Smooth muscle cell (in vitro differentiated cells): ENCODE data around the gene INSIG1. TPM values are rescaled to one million over a fixed set of nuclear protein-coding genes. Genes with fewer than 3 reads are reported as not detected.

Source experiments
- DNase-seq: peaks from one replicate; lab custom pipeline; 2025; ENCODE audit not compliant: unreplicated experiment; lab: John Stamatoyannopoulos, UW
- H2AFZ ChIP-seq: fragments of 200-600 bp; sonication (generic); 2 replicates; pipeline ENCODE4 v1.6.0; 2016; ENCODE audit warnings: antibody characterized with exemption, low read depth, mild to moderate bottlenecking
- H3F3A ChIP-seq: fragments of 200-600 bp; sonication (generic); 2 replicates; pipeline ENCODE4 v1.6.0; 2017; ENCODE audit warnings: antibody characterized with exemption, low read depth
- H3K27ac ChIP-seq: fragments of 200-600 bp; sonication (generic); 2 replicates; pipeline ENCODE4 v1.5.1; 2016; ENCODE audit warnings: low read depth, mild to moderate bottlenecking
- H3K27me3 ChIP-seq: fragments of 200-600 bp; sonication (generic); 2 replicates; pipeline ENCODE4 v1.6.1; 2016; ENCODE audit warnings: low read depth, mild to moderate bottlenecking
- H3K36me3 ChIP-seq: fragments of 200-600 bp; sonication (generic); 2 replicates; pipeline ENCODE4 v1.5.1; 2016; ENCODE audit warnings: low read depth
- H3K4me1 ChIP-seq: fragments of 200-600 bp; sonication (generic); 2 replicates; pipeline ENCODE4 v1.5.1; 2016; ENCODE audit warnings: low read depth
- H3K4me2 ChIP-seq: fragments of 200-600 bp; sonication (generic); 2 replicates; pipeline ENCODE4 v1.6.0; 2016; ENCODE audit warnings: mild to moderate bottlenecking
- H3K4me3 ChIP-seq: fragments of 200-600 bp; sonication (generic); 2 replicates; pipeline ENCODE4 v1.5.1; 2016; ENCODE audit warnings: mild to moderate bottlenecking
- H3K79me2 ChIP-seq: fragments of 200-600 bp; sonication (generic); 2 replicates; pipeline ENCODE4 v1.6.0; 2016; ENCODE audit warnings: low read depth, mild to moderate bottlenecking
- H3K9ac ChIP-seq: fragments of 200-600 bp; sonication (generic); 2 replicates; pipeline ENCODE4 v1.6.0; 2016; ENCODE audit warnings: low read depth
- H3K9me3 ChIP-seq: fragments of 200-600 bp; sonication (generic); replicated peaks from 2 replicates; pipeline ENCODE4 v1.5.1; 2016; ENCODE audit warnings: low read depth
- H4K20me1 ChIP-seq: fragments of 200-600 bp; sonication (generic); 2 replicates; pipeline ENCODE4 v1.6.0; 2016; ENCODE audit warnings: low read depth
- CTCF ChIP-seq: fragments of 200-600 bp; sonication (generic); IDR thresholded peaks from 2 replicates; pipeline ENCODE4 v1.5.1; 2017; ENCODE audit warnings: borderline replicate concordance, mild to moderate bottlenecking, antibody characterized with exemption; ENCODE audit not compliant: insufficient read depth, poor library complexity, severe bottlenecking
- WGBS: methylation state at CpG from one replicate; pipeline ENCODE4 v1.1.7; 2016; ENCODE audit warnings: low lambda C conversion rate; 5-methylcytosine and 5-hydroxymethylcytosine counted together
- polyA plus RNA-seq: library from polyadenylated mRNA; unstranded; fragments of >200 nt; fragmentation: Nextera tagmentation; extraction: Ambion mirVana; gene quantifications from 2 replicates; pipeline ENCODE4 v1.2.1, GENCODE V29; 2016
- total RNA-seq: library from RNA; depleted of rRNA; stranded (reverse); fragments of >200 nt; gene quantifications from 2 replicates; pipeline ENCODE4 v1.2.3, GENCODE V29; 2014

Gene INSIG1
- total and polyA plus RNA-seq, 2 experiments from 2014 or later = 277 to 302 TPM

GRCh38 chr7:155310425-155311114 lies 12.9 kb downstream of the INSIG1 start:
- Histone ChIP-seq H4K20me1 (peaks cover 60% of the 10 kb centered on the region), H3K4me1 (no peaks in the 10 kb centered on the region), H3K9me3 (no peaks in the 10 kb centered on the region), H3K9ac (no peak overlapping the region), H3K27me3 (no peaks in the 10 kb centered on the region), H3K36me3 (no peaks in the 10 kb centered on the region), H2AFZ (no peak overlapping the region), H3F3A (peaks cover 26% of the 10 kb centered on the region), H3K27ac (no peak overlapping the region), H3K4me2 (no peak overlapping the region), H3K79me2 (no peaks in the 10 kb centered on the region), H3K4me3 (no peak overlapping the region)
- WGBS = 92% methylated on average over 13 of the region's 13 CpGs
- no peak for DNase-seq
- no peak for TF ChIP-seq CTCF

- no peak for TF ChIP-seq CTCF
- Histone ChIP-seq H3K4me1 (no peaks in the 10 kb centered on the region), H3K9me3 (no peaks in the 10 kb centered on the region), H3K27me3 (no peaks in the 10 kb centered on the region), H3K4me2 (no peak overlapping the region), H3K4me3 (no peak overlapping the region), H4K20me1 (peaks cover 45% of the 10 kb centered on the region), H3K36me3 (no peaks in the 10 kb centered on the region), H3K79me2 (no peaks in the 10 kb centered on the region), H3K9ac (no peak overlapping the region), H2AFZ (no peak overlapping the region), H3F3A (peaks cover 26% of the 10 kb centered on the region), H3K27ac (no peak overlapping the region)
- 87% methylated on average over 8 of the region's 8 CpGs for WGBS
- DNase-seq = no peak
Observed at GRCh38 chr7:155311826-155312537, 14.3 kb downstream of the INSIG1 start.

- Histone ChIP-seq H2AFZ (no peak overlapping the region), H3F3A (peaks cover 22% of the 10 kb centered on the region), H3K36me3 (no peaks in the 10 kb centered on the region), H3K4me2 (no peak overlapping the region), H4K20me1 (peaks cover 39% of the 10 kb centered on the region), H3K27me3 (no peaks in the 10 kb centered on the region), H3K4me3 (no peak overlapping the region), H3K79me2 (no peaks in the 10 kb centered on the region), H3K9me3 (no peaks in the 10 kb centered on the region), H3K27ac (no peak overlapping the region), H3K4me1 (no peaks in the 10 kb centered on the region), H3K9ac (no peak overlapping the region)
- DNase-seq = no peak
- no peak for TF ChIP-seq CTCF
- WGBS = 76% methylated on average over 7 of the region's 7 CpGs
Observed at GRCh38 chr7:155312633-155313032, 15.0 kb downstream of the INSIG1 start.
